T-helper 1 cell (primary cell): ENCODE data around the gene ARHGDIG.
"Not testable (repeated sequence)": the region's sequence is repeated elsewhere in the genome, so short reads cannot be mapped to it uniquely, and the experiment has no call there.

Experiments used
- DNase-seq, 5 donors: peaks; one replicate each; pipeline ENCODE4 v3.0.0-alpha.2; 2012 to 2020
- total RNA-seq, 4 donors: gene quantifications; one replicate each; lab custom pipeline; 2026; lab: John Stamatoyannopoulos, UW

ARHGDIG gene
- 0 to 0.15 (median 0) reads per million in 4 donors for total RNA-seq

- no peak for DNase-seq
Observed at GRCh38 chr16:280552-280951, at the start of gene ARHGDIG. Gene ARHGDIG (plus strand): TSS chr16:280591. CDS start chr16:280681, 90 bp downstream.

DNA sequence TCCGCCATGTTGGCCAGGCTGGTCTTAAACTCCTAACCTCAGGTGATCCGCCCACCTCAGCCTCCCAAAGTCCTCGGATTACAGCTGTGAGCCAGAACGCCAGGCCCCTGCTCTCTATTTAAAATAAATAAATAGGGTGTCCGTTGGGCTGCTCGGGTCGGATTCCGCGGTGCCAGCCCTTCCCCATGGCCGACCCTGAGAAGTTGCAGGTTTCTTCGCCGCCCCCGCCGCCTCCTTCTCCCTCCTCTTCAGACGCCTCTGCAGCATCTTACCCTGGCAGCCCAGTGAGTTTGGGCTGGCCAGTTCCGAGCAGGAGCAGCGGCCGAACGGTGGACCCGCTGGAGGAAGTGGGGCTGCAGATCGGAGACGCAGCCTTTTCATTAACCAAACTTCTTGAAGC, 49.4 kb upstream of the ARHGDIG start:
- DNase-seq, result no peak

DNA sequence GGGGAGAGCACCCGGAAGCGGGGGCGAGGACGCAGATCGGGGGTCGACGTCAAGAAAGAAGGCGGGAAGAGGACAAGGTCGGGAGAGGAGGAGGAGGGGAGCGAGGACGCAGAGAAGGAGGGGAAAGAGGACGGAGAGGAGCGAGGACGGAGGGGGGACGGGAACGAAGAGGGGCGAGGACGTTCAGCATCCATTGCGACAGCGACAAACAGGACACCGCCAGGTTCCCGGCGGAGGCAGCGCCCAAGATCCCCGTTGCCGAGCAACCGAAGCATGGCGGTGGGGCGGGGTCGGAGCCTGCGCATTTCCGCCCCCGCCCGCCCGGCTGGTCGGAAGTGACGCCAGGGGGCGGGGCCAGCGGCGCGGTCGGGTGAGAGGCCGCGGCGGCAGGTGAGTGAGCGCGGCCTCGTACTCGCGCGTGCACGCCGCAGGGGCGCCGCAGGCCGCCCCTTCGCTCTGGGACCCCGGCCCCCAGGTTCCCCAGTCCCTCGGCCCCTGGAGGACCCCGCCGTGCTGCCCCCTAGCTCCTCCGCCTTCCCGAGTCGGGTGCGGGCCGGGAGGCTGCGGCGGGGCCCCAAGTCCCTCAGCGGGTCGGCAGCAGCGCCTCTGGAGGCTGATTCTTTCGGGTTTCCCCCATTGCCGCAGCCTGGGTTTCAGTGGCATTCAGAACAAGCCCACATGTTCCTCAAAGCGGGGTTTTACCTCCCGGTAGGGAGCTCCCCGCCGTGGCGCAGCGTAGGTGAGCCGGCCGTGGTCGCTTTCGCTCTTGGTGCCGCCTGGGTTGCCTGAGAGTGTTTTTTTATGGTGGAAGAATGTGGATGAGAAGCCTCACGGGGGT, 45.7 kb upstream of the ARHGDIG start, which contains the start of gene FAM234A:
FAM234A (plus strand) TSS at position 354 of the 838 bp plus-strand sequence. CDS start 19,593 bp downstream, outside the sequence.
- DNase-seq, result peak; percentile 91 to 97 (median 92)

DNA sequence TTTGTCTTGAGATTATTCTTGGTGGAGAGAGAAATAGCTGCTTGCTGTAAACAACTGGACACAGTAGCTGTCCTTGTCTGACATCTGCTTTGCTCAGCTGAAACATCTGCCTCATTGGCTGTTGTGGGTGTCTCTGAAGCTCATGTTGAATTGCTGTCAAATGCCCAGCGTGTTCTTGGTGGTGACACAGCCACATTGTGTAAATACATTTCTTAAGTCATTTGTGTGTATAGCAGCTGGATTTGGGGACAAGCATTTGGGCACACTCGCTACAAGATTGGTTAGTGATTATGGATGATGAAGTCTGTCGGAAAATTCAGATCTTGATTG, 40.5 kb upstream of the ARHGDIG start:
- DNase-seq, result no peak

DNA sequence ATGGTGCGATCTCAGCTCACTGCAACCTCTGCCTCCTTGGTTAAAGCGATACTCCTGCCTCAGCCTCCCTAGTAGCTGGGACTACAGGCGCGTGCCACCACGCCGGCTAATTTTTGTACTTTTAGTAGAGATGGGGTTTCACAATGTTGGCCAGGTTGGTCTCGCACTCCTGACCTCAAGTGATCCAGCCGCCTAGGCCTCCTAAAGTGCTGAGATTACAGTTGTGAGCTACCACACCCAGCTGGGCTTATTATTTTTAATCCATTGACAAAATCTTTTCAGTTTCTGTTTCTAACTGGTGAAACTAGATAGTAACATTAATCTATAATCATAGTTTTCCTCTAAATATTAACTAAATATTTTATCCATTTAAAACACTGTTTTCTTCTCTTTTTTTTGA, 39.8 kb upstream of the ARHGDIG start:
- no peak for DNase-seq

- DNase-seq, result no peak
Observed at GRCh38 chr16:242281-242680, 38.1 kb upstream of the ARHGDIG start.

GRCh38 chr16:243348-243747, 37.0 kb upstream of the ARHGDIG start:
- no peak for DNase-seq

GRCh38 chr16:245105-245504, 35.3 kb upstream of the ARHGDIG start:
- no peak for DNase-seq

DNA sequence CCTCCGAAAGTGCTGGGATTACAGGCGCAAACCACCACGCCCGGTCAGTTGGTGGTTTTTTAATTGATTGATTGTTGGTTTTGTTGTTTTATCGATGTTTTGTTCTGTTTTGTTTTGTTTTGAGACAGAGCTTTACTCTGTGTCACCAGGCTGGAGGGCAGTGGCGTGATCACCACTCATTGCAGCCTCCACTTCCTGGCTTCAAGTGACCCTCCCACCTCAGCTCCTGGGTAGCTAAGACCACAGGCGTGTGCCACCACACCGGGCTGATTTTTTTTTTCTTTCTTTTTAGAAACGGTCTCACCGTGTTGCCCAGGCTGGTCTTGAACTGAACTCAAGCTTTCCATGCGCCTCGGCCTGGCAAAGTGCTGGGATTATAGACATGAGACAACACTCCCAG, 33.4 kb upstream of the ARHGDIG start:
- DNase-seq, result no peak

DNA sequence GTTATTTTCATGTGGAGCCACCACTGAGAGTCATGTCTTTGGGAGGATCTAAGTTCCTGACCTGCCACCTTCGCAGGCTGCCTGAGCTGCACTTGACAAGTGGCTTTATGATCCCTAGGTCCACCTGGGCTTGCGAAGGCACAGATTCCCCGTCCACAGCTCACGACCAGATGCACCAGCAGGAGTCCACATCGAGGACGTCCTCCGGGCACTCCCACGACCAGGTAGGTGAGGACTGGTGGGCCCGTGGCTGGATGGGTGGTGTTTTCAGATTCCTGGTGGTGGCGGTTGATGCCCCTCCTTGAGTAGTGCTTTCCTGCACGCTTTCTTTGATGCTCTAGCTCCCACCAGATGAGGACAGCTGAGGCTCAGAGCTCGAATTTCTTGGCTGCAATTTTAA, 31.0 kb upstream of the ARHGDIG start:
- DNase-seq, result no peak

DNA sequence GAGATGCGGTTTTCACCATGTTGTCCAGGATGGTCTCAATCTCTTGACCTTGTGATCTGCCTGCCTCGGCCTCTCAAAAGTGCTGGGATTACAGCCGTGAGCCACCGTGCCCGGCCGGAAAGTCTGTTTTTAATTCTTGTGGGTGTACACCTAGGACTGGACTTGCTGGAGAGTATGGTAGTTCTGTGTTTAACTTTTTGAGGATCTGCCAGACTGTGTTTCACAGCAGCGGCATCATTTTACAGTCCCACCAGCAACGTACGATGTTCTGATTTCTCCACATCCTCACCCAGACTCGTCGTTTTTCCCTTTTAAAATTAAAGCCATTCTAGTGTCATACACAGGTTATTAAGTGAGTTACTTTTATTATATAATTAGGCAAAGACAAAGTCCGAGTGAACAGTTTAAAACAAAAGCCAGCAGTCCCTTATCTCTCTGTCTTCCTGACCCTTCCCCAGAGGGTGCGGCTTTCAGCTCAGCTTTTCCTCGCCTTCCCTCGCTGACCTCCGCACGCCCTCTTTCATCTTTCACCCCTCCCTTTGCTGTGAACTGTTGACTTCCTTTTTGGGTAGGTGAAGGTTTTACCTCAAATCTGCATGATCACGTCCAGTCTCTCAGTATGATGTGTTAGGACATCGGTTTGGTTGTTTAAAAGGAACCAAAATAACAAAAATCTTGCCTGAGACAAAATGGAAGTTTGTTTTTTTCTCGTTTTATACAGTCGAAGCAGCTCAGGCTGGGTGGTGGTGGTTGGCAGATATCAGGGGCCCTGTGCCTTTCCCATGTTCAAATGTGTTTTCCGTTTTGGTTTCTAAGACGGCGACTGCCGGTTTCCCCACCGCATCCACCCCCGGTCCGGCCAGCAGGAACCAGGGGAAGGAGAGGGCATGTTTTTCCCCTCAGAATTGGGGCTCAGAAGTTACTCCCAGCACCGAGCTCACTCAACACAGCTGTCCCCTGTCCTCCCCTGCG, 27.7 kb upstream of the ARHGDIG start:
- DNase-seq, result peak in 1 of 5 donors; percentile 29

DNA sequence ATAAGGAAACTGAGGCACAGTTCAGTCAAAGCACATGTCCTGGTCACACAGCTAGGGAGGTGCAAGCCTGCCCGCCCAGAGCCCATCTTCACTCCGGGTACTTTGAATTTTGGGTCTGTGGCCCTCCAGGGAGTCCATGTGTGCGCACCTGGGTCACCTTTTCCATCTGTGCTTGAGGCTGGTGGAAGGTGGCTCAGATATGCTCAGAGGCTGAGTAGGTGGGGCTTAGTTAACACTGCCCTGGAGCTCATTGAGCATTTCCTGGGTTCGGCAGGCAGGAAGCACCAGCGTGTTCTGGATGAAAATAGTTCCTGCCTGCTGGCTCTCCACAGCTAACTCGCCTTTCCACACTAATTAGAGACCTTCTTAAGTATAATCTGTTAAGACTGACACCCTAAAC, 26.6 kb upstream of the ARHGDIG start:
- DNase-seq, result no peak

- DNase-seq, result no peak
Observed at GRCh38 chr16:254461-254860, 25.9 kb upstream of the ARHGDIG start.

DNA sequence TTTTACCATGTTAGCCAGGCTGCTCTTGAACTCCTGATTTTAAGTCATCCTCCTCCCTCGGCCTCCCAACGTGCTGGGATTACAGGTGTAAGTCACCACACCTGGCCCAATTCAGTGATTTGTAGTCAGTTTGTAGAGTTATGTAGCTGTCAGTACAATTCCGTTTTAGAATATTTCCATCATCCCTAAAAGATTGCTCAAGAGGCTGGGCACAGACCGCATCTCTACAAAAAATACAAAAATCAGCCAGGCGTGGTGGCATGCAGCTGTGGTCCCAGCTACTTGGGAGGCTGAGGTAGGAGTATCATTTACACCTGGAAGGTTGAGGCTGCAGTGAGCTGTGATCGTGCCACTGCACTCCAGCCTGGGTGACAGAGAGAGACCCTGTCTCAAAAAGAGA, 25.2 kb upstream of the ARHGDIG start:
- DNase-seq, result no peak

DNA sequence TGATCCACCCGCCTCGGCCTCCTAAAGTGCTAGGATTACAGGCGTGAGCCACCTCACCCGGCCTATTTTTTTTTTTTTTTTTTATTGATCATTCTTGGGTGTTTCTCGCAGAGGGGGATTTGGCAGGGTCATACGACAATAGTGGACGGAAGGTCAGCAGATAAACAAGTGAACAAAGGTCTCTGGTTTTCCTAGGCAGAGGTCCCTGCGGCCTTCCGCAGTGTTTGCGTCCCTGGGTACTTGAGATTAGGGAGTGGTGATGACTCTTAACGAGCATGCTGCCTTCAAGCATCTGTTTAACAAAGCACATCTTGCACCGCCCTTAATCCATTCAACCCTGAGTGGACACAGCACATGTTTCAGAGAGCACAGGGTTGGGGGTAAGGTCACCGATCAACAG, 22.3 kb upstream of the ARHGDIG start:
- not testable (repeated sequence) for DNase-seq

- DNase-seq, result no peak
Observed at GRCh38 chr16:259226-259625, 21.2 kb upstream of the ARHGDIG start.

DNA sequence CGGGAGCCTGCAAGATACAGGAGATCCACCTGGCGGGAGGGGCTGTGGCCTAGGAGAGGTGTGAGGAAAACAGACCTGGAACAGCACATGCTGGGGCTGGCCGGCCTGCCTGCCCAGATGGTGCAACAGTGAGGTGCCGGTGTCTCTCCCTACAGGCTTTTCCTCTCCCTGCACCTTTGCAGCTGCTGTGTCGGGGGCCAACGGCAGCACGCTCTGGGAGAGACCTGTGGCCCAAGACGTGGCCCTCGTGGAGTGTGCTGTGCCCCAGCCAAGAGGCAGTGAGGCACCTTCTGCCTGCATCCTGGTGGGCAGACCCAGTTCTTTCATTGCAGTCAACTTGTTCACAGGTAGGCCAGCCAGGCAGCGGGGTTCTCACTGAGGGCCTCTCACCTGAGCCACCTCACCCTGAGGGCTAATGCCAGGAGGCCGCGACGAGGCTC, 20.6 kb upstream of the ARHGDIG start:
- DNase-seq, result no peak

GRCh38 chr16:260326-260725, 20.1 kb upstream of the ARHGDIG start:
- no peak for DNase-seq

- DNase-seq, result no peak
Observed at GRCh38 chr16:261031-261691, 19.2 kb upstream of the ARHGDIG start.

DNA sequence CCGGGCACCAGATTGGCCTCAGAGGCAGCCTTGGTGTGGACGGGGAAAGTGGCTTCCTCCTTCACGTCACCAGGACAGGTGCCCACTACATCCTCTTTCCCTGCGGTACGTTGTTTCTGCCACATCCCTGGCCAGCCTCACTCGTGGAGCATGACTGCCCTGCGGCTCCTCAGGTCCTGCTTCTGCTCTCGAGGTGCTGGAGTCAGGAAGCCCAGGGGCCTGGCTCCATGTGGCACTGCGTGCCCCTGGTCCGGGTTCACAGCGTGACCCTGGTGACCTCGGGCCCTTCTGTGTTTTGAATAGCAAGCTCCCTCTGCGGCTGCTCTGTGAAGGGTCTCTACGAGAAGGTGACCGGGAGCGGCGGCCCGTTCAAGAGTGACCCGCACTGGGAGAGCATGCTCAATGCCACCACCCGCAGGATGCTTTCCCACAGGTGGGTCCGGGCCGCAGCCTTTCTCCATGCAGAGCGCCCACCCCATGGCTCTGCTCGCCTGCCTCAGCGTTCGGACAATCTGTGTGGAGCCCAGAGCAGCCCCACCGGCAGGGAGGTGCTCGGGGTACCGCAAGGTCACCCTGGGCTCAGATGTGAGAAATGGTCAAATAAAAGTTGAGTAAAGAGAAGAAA, 18.2 kb upstream of the ARHGDIG start:
- DNase-seq, result no peak

- no peak for DNase-seq
Observed at GRCh38 chr16:263182-263774, 17.1 kb upstream of the ARHGDIG start.

DNA sequence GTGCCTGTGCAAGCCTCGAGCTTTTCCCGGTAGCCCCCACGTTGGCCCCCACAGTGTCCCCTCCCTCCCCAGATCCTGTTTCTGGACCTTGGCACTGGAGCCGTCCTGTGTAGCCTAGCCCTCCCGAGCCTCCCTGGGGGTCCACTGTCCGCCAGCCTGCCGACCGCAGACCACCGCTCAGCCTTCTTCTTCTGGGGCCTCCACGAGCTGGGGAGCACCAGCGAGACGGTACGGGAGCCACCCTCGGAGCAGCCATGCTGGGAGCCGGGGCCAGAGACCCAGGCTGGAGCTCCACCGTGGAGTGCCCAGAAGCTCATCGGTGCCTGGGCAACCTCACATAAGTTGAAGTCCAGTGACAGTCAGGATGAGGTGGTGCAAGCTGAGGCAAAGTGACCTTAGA, 16.4 kb upstream of the ARHGDIG start:
- DNase-seq, result no peak
